Endometrium (tissue), 2 donors: ENCODE measurements around the gene PTGES.

Experiments
- FAIRE-seq: peaks from 2 replicates; lab custom pipeline; 2012; peaks lifted over from hg19 to GRCh38; lab: Jason Lieb, UNC
- donor health status: control.
- donor health status: control.

PTGES gene

GRCh38 chr9:129740666-129741464, 12.0 kb downstream of the PTGES start:
- no peak for FAIRE-seq

DNA sequence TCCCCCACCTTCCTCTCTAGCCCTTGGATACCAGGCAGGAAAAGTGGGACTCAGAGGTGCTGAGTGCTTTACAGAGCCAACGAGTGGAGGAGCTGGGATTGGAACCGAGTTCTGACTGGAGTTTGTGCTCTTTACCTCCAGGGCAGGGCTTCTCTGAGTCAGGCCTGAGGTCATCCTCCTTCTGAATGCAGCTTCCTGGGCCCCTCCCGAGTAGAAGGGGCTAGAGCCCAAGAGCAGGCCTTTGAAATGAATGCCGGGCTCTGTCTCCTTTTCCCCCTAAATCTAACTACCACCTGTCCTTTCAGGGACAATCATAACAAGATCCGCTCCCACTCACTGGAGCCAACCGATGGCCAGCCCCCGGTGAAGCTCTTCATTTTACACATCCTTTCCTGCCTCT, 12.7 kb downstream of the PTGES start:
- no peak for FAIRE-seq

GRCh38 chr9:129739432-129739831, 13.4 kb downstream of the PTGES start:
- FAIRE-seq = no peak

DNA sequence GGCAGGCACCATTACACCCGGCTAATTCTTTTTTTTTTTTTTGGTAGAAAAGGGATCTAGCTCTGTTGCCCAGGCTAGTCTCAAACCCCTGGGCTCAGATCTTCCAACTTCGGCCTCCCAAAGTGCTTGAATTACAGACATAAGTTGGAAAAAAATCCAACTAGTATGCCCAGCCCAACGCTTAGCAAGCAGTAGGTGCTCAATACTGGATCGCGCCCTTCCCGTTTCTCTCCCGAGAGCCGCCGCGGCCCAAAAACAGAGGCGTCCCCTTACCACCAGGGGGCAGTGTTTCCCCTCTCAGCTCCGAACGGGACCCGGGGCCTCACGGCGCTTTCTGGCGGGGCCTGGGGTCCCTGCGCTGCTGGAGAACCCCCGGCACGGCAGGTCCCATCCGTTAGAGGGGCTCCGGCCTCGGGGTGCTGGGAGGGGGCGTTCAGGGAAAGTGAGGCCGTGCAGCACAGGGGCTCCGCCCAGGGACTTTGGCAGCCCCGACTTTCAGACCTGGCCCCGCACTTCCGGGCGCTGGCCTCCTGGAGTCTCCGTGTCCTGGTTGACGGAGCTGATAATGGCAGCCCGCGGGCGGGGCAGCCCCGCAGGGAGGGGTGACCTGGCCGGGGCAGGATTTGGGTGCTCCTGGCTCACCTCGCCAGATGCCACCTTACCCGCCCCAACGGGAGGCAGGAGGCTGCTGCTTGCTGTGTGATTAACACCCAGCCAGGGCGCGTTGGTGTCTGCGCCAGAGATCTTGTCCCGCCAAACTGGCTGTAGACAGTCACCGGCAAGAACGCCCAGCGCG, 15.2 kb downstream of the PTGES start:
- FAIRE-seq = no peak

DNA sequence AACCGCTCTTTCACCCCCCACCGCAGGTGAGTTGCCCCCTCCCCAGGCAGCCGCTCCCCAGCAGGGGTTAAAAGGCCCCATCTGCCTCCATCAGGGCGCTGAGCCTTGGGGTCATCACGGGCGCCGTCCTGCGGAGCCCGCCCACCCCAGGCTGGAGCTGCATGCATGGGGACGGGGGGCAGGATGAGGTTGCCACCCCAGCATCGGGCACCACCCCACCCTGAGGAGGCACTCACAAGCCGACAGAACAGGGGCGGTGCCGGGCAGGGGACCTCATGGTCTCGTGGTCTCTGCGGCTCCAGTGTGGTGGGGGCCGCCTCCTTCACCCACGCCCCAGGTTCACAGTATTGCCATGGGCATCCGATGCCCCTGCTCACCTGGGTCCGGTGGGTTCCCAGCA, 16.5 kb downstream of the PTGES start:
- FAIRE-seq = no peak

DNA sequence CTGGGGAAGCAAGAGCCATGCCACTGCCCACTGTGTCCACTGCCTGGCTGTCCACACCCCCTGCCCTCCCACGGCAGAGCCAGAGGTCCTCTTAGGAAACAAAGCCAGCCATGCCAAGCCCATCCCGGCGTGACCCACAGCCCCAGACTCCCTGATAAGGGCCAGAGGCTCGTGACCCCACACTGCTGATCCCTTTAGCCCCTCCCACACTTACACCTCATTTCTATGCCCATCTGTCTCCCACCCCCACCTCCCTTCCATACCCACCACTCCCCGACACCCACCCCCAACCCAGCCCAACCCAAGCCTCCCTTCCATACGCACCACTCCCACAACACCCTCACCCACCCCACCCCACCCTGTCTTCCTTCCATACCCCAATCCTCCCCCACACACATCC, 17.3 kb downstream of the PTGES start:
- no peak for FAIRE-seq

DNA sequence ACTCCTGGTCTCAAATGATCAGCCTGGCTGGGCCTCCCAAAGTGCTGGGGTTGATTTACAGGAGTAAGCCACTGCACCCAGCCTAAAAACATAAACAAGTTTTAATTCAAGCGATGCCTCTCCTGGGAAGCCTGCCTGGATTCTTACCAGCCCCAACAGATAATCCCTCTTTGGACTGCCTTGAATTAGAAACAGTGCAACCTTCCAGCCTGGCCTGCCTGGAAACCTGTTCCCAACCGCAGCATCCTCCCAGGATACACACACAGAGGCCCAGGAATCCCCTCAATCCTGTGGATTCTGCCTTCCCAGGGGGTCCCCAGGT, 19.2 kb downstream of the PTGES start:
- no peak for FAIRE-seq

DNA sequence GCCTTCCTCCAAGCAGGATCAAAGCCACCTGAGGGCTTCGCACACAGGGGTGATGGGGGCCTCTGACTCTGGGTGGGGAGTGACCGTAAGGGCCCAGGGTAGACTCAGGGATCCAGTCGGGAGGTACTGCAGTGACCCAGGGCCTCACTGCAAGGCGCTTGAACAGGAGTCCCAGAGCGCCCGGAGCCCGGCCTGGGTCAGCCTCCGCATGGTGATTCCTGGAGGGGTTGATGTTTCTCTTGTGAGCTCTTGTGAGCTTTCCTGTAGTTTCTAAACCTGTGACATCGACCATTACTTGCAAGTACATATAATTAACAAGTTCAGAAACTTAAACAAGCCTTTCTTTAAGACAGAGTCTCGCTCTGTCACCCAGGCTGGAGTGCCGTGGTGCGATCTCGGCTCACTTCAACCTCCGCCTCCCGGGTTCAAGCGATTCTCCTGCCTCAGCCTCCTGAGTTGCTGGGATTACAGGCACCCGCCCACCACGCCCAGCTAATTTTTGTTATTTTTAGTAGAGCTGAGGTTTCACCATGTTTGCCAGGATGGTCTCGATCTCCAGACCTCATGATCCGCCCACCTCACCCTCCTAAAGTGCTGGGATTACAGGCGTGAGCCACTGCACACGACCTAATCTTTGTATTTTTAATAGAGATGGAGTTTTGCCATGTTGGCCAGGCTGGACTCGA, 19.8 kb downstream of the PTGES start:
- no peak for FAIRE-seq

- FAIRE-seq = no peak
Observed at GRCh38 chr9:129732100-129732499, 20.7 kb downstream of the PTGES start.

DNA sequence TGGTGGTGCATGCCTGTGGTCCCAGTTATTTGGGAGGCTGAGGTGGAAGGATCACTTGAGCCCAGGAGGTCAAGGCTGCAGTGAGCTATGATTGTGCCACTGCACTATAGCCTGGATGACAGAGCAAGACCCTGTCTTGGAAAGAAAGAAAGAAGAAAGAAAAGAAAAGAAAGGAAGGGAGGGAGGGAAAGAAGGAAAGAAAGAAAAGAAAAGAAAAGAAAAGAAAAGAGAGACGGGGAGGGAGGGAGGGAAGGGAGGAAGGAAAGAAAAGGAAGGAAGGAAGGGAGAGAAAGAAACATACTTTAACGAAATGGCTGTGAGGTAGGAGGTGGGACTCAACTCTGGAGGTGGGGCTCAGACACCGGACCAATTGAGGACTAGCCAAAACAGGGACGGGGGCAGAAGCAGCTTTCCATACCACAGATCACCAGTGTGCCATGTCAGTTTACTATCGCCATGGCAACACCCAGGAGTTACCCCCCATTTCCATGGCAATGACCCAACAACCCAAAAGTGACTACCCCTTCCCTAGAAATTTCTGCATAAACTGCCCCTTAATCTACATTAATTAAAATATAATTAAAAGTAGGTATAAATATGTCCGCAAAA, 21.3 kb downstream of the PTGES start:
- FAIRE-seq = no peak

- FAIRE-seq = no peak
Observed at GRCh38 chr9:129728744-129729143, 24.1 kb downstream of the PTGES start.

- FAIRE-seq = no peak
Observed at GRCh38 chr9:129726322-129727160, 26.3 kb downstream of the PTGES start.

DNA sequence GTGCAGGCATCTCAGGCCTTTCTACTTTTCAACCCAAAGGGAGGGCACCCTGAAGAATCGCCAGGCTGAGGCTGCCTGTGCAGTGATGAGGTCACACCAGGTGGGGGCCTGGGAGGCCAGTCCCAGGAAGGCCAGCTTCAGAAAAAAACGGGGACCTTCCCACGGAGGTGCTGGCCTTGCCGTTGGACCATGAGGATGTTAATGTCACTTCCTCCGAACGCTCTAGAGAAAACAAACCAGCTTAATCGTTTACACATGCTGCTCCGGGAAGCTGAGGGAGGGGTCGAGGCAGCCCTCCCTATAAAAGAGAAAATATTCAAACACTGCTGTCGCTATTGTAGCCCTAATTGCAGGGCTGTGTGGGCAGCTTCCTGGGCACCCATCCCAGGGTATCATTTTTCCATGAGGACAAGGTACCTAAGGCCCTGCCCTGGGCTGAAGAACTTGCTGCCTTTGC, 27.0 kb downstream of the PTGES start:
- no peak for FAIRE-seq

DNA sequence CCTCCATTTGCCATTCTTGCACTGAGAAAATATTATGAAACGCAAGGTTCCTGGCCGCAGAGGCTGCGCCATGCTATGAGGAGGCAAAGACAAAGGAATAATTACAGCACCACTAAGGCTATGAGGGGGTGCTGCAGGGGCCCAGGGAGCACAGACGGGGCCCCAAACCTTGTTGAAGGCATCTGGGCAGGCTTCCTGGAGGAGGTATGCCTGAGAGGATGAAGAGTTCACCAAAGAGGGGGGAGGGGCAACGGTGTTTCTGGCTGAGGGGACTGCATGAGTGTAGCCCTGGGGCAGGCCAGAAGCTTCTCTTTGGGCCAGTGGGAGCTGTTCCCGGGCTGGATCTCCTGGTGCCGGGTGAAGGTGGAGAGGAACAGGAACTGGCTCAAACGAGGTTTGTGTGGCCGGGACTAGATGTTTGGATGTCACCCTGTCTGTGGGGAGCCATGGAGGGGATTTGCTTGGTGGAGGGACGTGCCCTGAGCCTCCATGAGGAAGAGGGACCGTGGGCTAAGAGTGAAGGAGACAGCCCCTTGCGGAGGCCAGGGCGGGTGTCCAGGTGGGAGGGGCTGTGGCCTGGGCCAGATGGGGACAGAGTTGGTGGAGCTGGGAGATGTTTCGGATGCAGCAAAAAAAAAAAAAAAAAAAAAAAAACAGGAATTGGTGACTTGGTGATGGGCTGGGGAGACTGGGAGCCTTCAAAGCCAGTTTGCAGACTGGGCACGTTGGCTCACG, 28.2 kb downstream of the PTGES start:
- FAIRE-seq = no peak

DNA sequence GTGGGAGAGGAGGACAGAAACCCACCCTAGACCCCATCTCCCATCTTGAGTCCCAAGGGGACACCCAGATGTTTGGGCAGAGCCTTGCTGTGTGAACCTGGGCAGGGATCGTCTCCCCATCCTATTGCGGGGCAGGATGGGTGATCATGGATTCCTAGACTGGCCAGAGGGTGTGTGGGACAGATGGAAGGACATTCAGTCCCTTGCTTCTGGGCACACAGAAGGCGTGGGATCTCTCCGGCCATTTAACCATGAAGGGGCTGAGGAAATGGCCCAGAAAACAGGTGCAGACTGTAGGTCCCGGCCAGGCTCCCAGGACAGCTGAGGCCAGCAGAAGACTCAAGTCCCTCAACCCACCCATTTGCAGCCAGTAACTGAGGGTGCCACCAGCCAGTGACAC, 29.9 kb downstream of the PTGES start:
- FAIRE-seq = no peak

GRCh38 chr9:129720865-129721545, 31.8 kb downstream of the PTGES start:
- FAIRE-seq = no peak

DNA sequence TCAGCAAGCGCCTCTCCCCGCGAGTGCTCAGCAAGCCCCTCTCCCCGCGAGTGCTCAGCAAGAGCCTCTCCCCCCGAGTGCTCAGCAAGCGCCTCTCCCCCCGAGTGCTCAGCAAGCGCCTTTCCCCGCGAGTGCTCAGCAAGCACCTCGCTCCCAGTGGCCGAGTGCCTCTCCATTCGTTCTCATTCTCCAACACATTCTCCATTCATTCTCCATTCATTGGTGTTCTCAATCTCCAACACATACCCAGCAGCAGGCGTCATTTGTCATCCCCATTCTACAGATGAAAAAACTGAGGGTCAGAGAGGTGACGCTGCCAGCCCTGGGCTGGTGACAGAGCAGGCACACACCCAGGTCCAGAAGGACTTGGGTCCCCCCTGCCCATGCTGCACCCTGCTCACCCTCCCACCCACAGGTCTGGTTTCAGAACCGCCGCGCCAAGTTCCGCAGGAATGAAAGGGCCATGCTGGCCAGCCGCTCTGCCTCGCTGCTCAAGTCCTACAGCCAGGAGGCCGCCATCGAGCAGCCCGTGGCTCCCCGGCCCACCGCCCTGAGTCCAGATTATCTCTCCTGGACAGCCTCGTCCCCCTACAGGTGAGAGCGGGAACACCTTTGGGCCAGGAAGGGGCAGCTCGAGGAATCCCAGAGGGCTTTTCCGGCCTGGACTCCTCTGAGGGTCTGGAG, 32.5 kb downstream of the PTGES start:
- no peak for FAIRE-seq

DNA sequence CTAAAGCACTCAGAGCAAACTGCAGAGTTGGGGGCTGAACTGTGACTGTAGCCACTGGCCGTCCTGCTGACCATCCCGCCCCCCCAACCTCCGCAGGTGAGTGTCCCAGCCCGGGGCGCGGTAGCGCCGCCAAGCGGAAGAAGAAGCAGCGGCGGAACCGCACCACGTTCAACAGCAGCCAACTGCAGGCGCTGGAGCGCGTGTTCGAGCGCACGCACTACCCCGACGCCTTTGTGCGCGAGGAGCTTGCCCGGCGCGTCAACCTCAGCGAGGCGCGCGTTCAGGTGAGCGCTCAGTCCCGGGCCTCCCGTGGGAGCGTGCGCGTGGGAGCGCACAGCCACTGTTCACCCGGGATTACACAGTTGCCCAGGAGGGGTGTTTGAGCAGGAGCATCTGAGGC, 33.7 kb downstream of the PTGES start:
- no peak for FAIRE-seq

DNA sequence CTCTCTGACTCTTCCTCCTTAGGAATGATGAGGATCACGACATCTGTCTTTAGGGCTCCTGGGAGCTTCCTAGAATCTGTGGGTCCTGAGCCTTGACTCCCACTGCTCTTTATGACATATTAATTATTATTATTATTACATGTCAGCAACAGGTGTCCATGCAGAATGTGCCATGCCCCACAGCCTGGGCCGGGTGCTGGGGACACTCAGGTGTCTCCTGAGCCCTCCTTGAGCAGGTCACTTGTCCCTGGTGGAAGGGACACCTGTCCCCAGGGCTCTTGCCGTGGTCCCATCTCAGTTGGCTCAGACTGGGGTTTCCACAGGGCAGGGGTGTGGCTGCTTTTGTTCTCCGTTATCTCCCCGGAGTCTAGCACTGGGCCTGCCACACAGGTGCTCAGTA, 34.2 kb downstream of the PTGES start:
- FAIRE-seq = no peak

DNA sequence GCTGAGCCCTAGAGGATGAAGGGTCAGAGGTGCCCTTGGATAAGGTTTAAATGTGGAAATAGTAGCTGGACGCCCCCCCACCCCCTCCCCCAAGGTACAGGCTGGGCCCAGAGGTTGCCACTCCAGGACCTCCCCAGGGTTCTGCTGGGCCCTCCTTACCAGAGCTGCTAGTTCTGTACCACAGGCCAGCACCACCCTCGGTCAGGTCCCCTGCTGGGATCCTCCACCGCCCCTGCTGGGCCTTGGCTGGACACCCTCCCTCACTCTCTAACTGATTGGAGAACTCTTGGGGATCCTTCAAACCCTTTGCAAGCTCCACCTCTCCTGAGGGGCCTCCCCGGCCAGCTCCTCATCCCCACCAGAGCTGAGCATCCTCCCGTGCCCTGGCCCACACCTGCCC, 34.9 kb downstream of the PTGES start:
- no peak for FAIRE-seq
